Endothelial cell of umbilical vein (primary cell): ENCODE data around the gene IL3RA.

ENCODE experiments used
- EZH2 ChIP-seq: IDR thresholded peaks from 2 replicates; pipeline ENCODE4 v1.6.1; 2012; ENCODE audit warnings: borderline replicate concordance, low read depth, mild to moderate bottlenecking, moderate library complexity, low read length, inconsistent platforms; ENCODE audit not compliant: severe bottlenecking
- FOS ChIP-seq: IDR thresholded peaks from 2 replicates; pipeline ENCODE4 v1.6.1; 2011; ENCODE audit warnings: mild to moderate bottlenecking, low read length, moderate library complexity, borderline replicate concordance; ENCODE audit not compliant: insufficient read depth
- POLR2A ChIP-seq: IDR thresholded peaks from 2 replicates; pipeline ENCODE4 v1.6.1; 2012; ENCODE audit warnings: low read depth, mild to moderate bottlenecking, control low read depth, low read length
- TF ChIP-seq, protein P1 (sequence below), 2 donors: IDR thresholded peaks; 1 replicate in 1 of 2; 2 replicates in 1 of 2; pipeline ENCODE4 v1.5.1; 2011; ENCODE audit warnings: low read length in 2 of 2, mild to moderate bottlenecking in 2 of 2, moderate library complexity in 2 of 2, control low read depth in 1 of 2, inconsistent platforms in 1 of 2, low read depth in 1 of 2; ENCODE audit not compliant: insufficient read depth in 1 of 2; ENCODE audit errors: extremely low read depth in 1 of 2
- TF ChIP-seq, protein P2 (sequence below): IDR thresholded peaks from 2 replicates; pipeline ENCODE4 v1.6.1; 2011; ENCODE audit not compliant: insufficient read depth, insufficient read length

GRCh38 chrX:1355131-1356046 is 18.8 kb downstream of the IL3RA start:
- TF ChIP-seq, protein P1, sequence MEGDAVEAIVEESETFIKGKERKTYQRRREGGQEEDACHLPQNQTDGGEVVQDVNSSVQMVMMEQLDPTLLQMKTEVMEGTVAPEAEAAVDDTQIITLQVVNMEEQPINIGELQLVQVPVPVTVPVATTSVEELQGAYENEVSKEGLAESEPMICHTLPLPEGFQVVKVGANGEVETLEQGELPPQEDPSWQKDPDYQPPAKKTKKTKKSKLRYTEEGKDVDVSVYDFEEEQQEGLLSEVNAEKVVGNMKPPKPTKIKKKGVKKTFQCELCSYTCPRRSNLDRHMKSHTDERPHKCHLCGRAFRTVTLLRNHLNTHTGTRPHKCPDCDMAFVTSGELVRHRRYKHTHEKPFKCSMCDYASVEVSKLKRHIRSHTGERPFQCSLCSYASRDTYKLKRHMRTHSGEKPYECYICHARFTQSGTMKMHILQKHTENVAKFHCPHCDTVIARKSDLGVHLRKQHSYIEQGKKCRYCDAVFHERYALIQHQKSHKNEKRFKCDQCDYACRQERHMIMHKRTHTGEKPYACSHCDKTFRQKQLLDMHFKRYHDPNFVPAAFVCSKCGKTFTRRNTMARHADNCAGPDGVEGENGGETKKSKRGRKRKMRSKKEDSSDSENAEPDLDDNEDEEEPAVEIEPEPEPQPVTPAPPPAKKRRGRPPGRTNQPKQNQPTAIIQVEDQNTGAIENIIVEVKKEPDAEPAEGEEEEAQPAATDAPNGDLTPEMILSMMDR (IDR thresholded peaks at IDR 0.05; ENCODE audit: extremely low read depth in 1 of 2, insufficient read depth in 1 of 2, low read depth in 1 of 2, low read length in 2 of 2), result no peak
- TF ChIP-seq POLR2A, result no peak
- TF ChIP-seq, protein P2, sequence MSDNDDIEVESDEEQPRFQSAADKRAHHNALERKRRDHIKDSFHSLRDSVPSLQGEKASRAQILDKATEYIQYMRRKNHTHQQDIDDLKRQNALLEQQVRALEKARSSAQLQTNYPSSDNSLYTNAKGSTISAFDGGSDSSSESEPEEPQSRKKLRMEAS, result no peak
- TF ChIP-seq EZH2, result no peak
- no peak for TF ChIP-seq FOS
